BLaER1 (cell line): ENCODE data around the gene TLR8.

Experiments
- H3K27ac ChIP-seq: shearing (Covaris generic); formaldehyde crosslinking; 2 replicates; pipeline ENCODE4 v1.8.1; 2022
- H3K27me3 ChIP-seq: shearing (Covaris generic); formaldehyde crosslinking; 2 replicates; pipeline ENCODE4 v1.8.1; 2022
- H3K36me3 ChIP-seq: shearing (Covaris generic); formaldehyde crosslinking; 2 replicates; pipeline ENCODE4 v1.8.1; 2022
- H3K4me1 ChIP-seq: shearing (Covaris generic); formaldehyde crosslinking; 2 replicates; pipeline ENCODE4 v1.8.1; 2022
- H3K4me2 ChIP-seq: shearing (Covaris generic); formaldehyde crosslinking; 2 replicates; pipeline ENCODE4 v1.8.1; 2022
- H3K4me3 ChIP-seq: shearing (Covaris generic); formaldehyde crosslinking; 2 replicates; pipeline ENCODE4 v1.8.1; 2022
- H3K9ac ChIP-seq: shearing (Covaris generic); formaldehyde crosslinking; 2 replicates; pipeline ENCODE4 v1.8.1; 2022
- H3K9me3 ChIP-seq: shearing (Covaris generic); formaldehyde crosslinking; 2 replicates; pipeline ENCODE4 v1.8.1; 2022
- H4K20me1 ChIP-seq: shearing (Covaris generic); formaldehyde crosslinking; 2 replicates; pipeline ENCODE4 v1.8.1; 2022
- Cebpa-rat ChIP-seq: shearing (Covaris generic); IDR thresholded peaks from 2 replicates; pipeline ENCODE4 v1.8.1; 2022

The TLR8 gene

DNA sequence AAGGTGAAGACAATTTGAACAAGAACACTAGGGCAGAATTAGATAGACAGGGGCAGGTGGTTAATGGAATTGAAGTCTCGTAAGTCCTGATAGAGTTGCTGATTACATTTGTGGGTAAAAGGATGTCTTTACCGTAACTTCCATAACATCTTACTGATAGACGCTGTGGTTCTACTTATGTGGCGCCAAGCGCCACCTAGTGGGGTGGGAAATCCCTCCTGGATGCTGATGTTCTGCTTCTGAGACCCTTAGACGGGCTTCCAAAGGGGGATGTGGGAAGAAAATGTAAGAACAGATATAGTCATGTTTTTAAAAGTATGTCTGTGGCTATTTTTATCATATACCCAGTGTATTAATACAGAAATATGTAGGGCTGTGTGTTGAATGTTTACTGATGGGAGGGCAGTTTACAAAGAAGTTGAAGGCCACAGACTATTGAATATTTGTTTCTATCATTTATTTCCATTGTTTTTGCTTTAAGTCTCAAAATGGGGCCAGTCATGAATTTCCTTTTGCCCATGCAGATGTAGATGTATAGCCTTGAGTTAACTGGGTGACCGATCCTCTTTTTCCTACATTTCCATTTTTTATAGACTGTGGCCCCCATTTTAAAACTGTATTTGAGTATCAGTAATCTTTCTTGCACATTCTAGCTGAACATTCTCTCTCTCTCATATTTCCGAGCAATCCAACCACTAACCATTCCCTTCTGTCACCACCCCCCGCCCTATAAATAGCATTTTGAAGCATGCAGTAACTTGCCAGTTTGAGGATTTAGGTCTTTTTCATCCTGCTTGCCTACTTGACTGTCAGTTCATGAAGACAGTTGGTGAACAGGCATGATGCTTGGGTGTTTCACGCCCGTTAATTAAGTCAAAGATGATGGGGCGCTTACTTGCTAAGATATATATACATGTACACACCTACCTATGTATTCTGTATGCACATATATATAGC is 12.1 kb upstream of the TLR8 start:
- no peak for TF ChIP-seq Cebpa-rat
- no peaks in the 10 kb centered on the region for H4K20me1 ChIP-seq
- H3K9me3 ChIP-seq: peaks cover 7% of the 10 kb centered on the region; the same call in 1 of the 2 replicates
- no peak overlapping the region for H3K27ac ChIP-seq
- H3K9ac ChIP-seq: no peak overlapping the region
- H3K4me2 ChIP-seq: no peak overlapping the region
- peaks cover 86% of the 10 kb centered on the region for H3K27me3 ChIP-seq
- H3K36me3 ChIP-seq: no peaks in the 10 kb centered on the region
- H3K4me1 ChIP-seq: peaks cover 31% of the 10 kb centered on the region
- no peak overlapping the region for H3K4me3 ChIP-seq

GRCh38 chrX:12895866-12896265 is 10.6 kb upstream of the TLR8 start:
- no peak overlapping the region for H3K4me2 ChIP-seq
- H3K4me3 ChIP-seq: no peak overlapping the region
- no peak for TF ChIP-seq Cebpa-rat

DNA sequence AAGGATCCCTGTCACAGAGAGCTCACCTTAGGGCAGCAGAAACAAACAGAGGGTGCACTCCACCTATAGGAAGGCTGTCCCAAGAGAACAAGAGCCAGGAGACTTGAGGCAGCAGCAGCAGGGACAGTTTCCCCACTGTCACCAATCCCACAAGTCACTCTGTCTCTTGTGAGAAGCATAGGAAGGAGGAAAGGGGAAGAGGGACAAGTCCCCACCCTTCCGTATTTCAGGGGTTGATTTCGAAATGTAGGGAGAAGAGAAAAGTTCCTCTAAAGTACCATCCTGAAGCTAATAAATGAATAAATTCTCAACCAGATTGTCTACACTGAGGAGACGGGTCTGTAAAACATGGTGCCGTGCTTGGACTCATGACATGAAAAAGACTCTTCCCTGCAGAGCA is 9.5 kb upstream of the TLR8 start:
- Histone ChIP-seq H3K27ac (no peak overlapping the region), H3K27me3 (peaks cover 85% of the 10 kb centered on the region), H3K4me2 (no peak overlapping the region), H4K20me1 (no peaks in the 10 kb centered on the region), H3K4me3 (no peak overlapping the region), H3K4me1 (peaks cover 9% of the 10 kb centered on the region; the same call in 1 of the 2 replicates), H3K9ac (no peak overlapping the region), H3K36me3 (no peaks in the 10 kb centered on the region), H3K9me3 (no peaks in the 10 kb centered on the region)
- TF ChIP-seq Cebpa-rat: no peak

More at GRCh38 chrX:12895866-12896265, 10.6 kb upstream of the TLR8 start:
- Histone ChIP-seq H3K9ac (no peak overlapping the region), H3K9me3 (no peaks in the 10 kb centered on the region), H3K4me1 (peaks cover 20% of the 10 kb centered on the region), H4K20me1 (no peaks in the 10 kb centered on the region), H3K27me3 (peaks cover 86% of the 10 kb centered on the region), H3K27ac (no peak overlapping the region), H3K36me3 (no peaks in the 10 kb centered on the region)

- Histone ChIP-seq H3K4me2 (no peak overlapping the region), H4K20me1 (no peaks in the 10 kb centered on the region; the same call in 1 of the 2 replicates), H3K27me3 (peaks cover 85% of the 10 kb centered on the region), H3K36me3 (no peaks in the 10 kb centered on the region), H3K4me1 (peaks cover 2% of the 10 kb centered on the region), H3K4me3 (no peak overlapping the region), H3K9me3 (no peaks in the 10 kb centered on the region), H3K9ac (no peak overlapping the region), H3K27ac (no peak overlapping the region)
- no peak for TF ChIP-seq Cebpa-rat
Measured at GRCh38 chrX:12898073-12898472, 8.3 kb upstream of the TLR8 start.

GRCh38 chrX:12899506-12899905 is 6.9 kb upstream of the TLR8 start:
- Histone ChIP-seq H3K9ac (no peak overlapping the region), H4K20me1 (no peaks in the 10 kb centered on the region; the same call in 1 of the 2 replicates), H3K36me3 (no peaks in the 10 kb centered on the region), H3K9me3 (no peaks in the 10 kb centered on the region), H3K4me2 (no peak overlapping the region), H3K27ac (no peak overlapping the region), H3K27me3 (peaks cover 84% of the 10 kb centered on the region), H3K4me3 (no peak overlapping the region), H3K4me1 (peaks cover 7% of the 10 kb centered on the region)
- no peak for TF ChIP-seq Cebpa-rat

- no peak overlapping the region for H3K4me2 ChIP-seq
- H4K20me1 ChIP-seq: no peaks in the 10 kb centered on the region; the same call in 1 of the 2 replicates
- peaks cover 7% of the 10 kb centered on the region for H3K4me1 ChIP-seq
- H3K9me3 ChIP-seq: no peaks in the 10 kb centered on the region
- no peak overlapping the region for H3K27ac ChIP-seq
- TF ChIP-seq Cebpa-rat: no peak
- H3K36me3 ChIP-seq: no peaks in the 10 kb centered on the region
- peaks cover 86% of the 10 kb centered on the region for H3K27me3 ChIP-seq
- H3K9ac ChIP-seq: no peak overlapping the region
- no peak overlapping the region for H3K4me3 ChIP-seq
Measured at GRCh38 chrX:12901486-12901885, 4.9 kb upstream of the TLR8 start.

DNA sequence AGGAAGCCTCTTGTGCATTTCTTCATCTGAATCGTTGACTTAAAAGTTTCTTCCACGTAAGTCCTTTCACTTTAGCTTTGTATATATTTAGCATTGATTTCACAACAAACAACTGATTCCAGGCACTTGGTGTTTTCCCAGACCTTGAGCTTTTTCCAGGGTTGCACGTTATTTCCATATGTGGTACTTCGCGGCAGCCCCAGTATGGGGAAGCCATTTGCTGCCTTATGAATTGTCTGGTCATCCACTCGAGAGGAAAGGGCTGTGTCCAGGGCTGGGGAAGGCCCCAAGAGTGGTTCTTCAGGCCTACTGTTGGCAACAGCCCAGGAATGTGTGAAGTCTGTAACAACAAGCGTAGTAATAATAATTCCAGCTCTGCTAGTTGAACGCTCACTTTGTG is 2.8 kb upstream of the TLR8 start:
- Histone ChIP-seq H4K20me1 (no peaks in the 10 kb centered on the region; the same call in 1 of the 2 replicates), H3K4me3 (no peak overlapping the region), H3K36me3 (no peaks in the 10 kb centered on the region), H3K27me3 (peaks cover 70% of the 10 kb centered on the region), H3K27ac (no peak overlapping the region), H3K4me2 (0 out of 2 replicates have a peak overlapping the region, but pooled peaks have one; percentile 15), H3K9me3 (no peaks in the 10 kb centered on the region), H3K9ac (no peak overlapping the region), H3K4me1 (peaks cover 7% of the 10 kb centered on the region)
- TF ChIP-seq Cebpa-rat: no peak

GRCh38 chrX:12910423-12911121 is 4.2 kb downstream of the TLR8 start:
- Histone ChIP-seq H3K9ac (no peak overlapping the region), H3K4me3 (no peak overlapping the region), H4K20me1 (peaks cover 9% of the 10 kb centered on the region; the same call in 1 of the 2 replicates), H3K4me2 (no peak overlapping the region), H3K27me3 (peaks cover 47% of the 10 kb centered on the region), H3K4me1 (no peaks in the 10 kb centered on the region), H3K27ac (no peak overlapping the region), H3K36me3 (no peaks in the 10 kb centered on the region), H3K9me3 (no peaks in the 10 kb centered on the region)
- TF ChIP-seq Cebpa-rat: no peak

GRCh38 chrX:12911122-12911470 is 4.7 kb downstream of the TLR8 start:
- peaks cover 9% of the 10 kb centered on the region; the same call in 1 of the 2 replicates for H4K20me1 ChIP-seq

More at GRCh38 chrX:12911122-12911470, 4.7 kb downstream of the TLR8 start:
- no peak overlapping the region for H3K4me2 ChIP-seq
- H3K27me3 ChIP-seq: peaks cover 53% of the 10 kb centered on the region
- no peaks in the 10 kb centered on the region for H3K4me1 ChIP-seq
- no peak overlapping the region for H3K27ac ChIP-seq
- no peaks in the 10 kb centered on the region for H3K36me3 ChIP-seq
- no peak overlapping the region for H3K4me3 ChIP-seq
- TF ChIP-seq Cebpa-rat: no peak
- H3K9me3 ChIP-seq: no peaks in the 10 kb centered on the region
- no peak overlapping the region for H3K9ac ChIP-seq
